ENCODE measurements around the gene HSP90AB1. TPM values are rescaled to one million over a fixed set of nuclear protein-coding genes. Genes with fewer than 3 reads are reported as not detected.

HSP90AB1 gene
- total RNA-seq, 1 experiment from 2014 or later = 1,280 TPM

DNA sequence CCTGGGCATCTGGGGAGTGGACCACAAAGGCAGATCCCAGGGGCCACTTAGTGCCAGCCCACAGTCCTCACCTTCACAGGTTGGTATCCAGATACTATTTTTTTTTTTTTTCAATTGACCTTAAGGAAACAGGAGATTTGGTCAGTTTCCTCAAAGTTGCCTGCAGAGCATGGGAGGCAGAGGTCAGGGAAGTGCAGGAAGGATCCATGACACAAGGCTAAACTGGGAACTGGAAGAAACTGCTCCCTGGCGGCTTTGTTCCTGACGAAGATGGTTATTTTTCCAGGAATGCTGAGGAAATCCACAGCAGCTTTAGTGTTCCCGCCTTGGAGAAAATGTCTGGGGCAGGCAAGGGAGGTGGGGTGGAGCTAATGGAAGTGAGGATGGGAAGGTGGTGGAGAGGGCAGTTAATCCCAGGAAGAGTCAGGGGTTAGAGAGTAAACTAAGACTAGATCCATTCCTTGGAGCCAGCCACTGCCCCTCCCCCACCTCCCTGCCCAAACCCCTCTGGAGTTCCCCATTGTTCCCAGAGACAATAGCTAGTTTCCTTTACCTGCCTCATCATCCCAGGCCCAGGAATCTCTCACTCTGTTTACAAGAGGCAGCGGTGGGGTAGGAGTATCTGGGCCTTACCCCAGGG lies 44.4 kb upstream of the HSP90AB1 start:
- Histone ChIP-seq H3K9me3 (ENCODE audit: low read length) (no peaks in the 10 kb centered on the region), H3K27ac (ENCODE audit: low read length) (no peak overlapping the region), H3K4me2 (ENCODE audit: low read length) (no peak overlapping the region), H3K9me2 (replicated peaks; ENCODE audit: low read length) (no peaks in the 10 kb centered on the region), H3K4me1 (ENCODE audit: insufficient read depth, low read length) (peaks cover 15% of the 10 kb centered on the region), H3K9ac (ENCODE audit: low read length) (no peak overlapping the region), H3F3A (ENCODE audit: low read length, unreplicated experiment) (no peaks in the 10 kb centered on the region), H3K4me3 (ENCODE audit: low read length) (no peak overlapping the region), H3K36me3 (ENCODE audit: low read depth, low read length) (no peaks in the 10 kb centered on the region), H4K20me1 (ENCODE audit: low read length) (no peaks in the 10 kb centered on the region), H2AFZ (ENCODE audit: low read length) (no peak overlapping the region), H3K79me2 (ENCODE audit: low read length) (no peaks in the 10 kb centered on the region), H3K27me3 (ENCODE audit: low read length) (no peaks in the 10 kb centered on the region)
- ATAC-seq = no peak
- no TSS peak for BruUV-seq (replicated peaks)
- no peak for TF ChIP-seq EZH2phosphoT487 (IDR thresholded peaks at IDR 0.05; ENCODE audit: borderline replicate concordance, low read length)
- TF ChIP-seq, protein P1, sequence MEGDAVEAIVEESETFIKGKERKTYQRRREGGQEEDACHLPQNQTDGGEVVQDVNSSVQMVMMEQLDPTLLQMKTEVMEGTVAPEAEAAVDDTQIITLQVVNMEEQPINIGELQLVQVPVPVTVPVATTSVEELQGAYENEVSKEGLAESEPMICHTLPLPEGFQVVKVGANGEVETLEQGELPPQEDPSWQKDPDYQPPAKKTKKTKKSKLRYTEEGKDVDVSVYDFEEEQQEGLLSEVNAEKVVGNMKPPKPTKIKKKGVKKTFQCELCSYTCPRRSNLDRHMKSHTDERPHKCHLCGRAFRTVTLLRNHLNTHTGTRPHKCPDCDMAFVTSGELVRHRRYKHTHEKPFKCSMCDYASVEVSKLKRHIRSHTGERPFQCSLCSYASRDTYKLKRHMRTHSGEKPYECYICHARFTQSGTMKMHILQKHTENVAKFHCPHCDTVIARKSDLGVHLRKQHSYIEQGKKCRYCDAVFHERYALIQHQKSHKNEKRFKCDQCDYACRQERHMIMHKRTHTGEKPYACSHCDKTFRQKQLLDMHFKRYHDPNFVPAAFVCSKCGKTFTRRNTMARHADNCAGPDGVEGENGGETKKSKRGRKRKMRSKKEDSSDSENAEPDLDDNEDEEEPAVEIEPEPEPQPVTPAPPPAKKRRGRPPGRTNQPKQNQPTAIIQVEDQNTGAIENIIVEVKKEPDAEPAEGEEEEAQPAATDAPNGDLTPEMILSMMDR (conservative IDR thresholded peaks at IDR 0.05; ENCODE audit: low read depth, low read length) = no peak
- TF ChIP-seq EZH2 (IDR thresholded peaks at IDR 0.05; ENCODE audit: low read length, unreplicated experiment) = no peak
- ChIA-PET POLR2A (ENCODE audit: unreplicated experiment) (no interaction called here), CTCF (no interaction called here)
- intact Hi-C loops (cut with micrococcal nuclease) = no loop called here
- DNase-seq = no peak

DNA sequence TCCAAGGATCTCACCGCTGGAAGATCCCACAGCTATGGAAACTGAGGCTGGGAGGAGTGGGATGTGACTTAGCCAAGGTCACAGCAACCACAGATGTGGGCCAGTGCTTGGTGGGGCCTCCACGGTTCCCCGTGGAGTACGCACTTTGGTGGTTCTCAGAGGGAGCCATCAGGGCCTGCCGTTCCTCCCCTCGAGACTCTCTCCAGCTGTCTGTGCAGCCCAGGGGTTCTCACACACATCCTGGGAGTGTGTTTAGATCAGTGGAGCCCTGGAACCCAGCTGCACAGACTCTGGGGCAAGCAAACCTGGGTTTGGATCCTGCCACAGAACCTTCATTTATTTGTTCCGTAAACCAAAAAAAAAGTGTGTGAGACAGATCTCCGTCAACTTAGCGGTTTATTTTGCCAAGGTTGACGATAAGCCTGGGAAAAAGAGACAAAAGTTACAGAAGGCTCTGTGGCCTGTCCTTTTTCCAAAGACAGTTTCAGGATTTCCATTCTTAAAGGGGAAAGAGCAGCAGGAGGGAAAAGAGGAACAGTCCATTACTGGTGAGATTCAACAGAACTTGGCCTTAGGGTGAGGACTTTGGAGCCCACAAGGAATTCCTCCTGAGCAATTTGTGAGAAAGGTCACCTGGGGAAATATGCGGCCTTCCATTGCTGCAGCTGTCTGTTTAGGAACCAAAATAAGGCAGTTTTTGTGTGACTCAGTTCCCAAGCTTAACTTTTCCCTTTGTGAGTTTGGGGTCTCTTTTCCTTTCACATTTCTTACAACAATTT lies 43.7 kb upstream of the HSP90AB1 start:
- Histone ChIP-seq H3K9me2 (replicated peaks; ENCODE audit: low read length) (no peaks in the 10 kb centered on the region), H3K4me2 (ENCODE audit: low read length) (no peak overlapping the region), H3K9me3 (ENCODE audit: low read length) (no peaks in the 10 kb centered on the region), H3K27ac (ENCODE audit: low read length) (no peak overlapping the region), H4K20me1 (ENCODE audit: low read length) (no peaks in the 10 kb centered on the region), H3K36me3 (ENCODE audit: low read depth, low read length) (no peaks in the 10 kb centered on the region), H3K79me2 (ENCODE audit: low read length) (no peaks in the 10 kb centered on the region), H3F3A (ENCODE audit: low read length, unreplicated experiment) (no peaks in the 10 kb centered on the region), H2AFZ (ENCODE audit: low read length) (peak overlapping the region; percentile 43; the same call in 1 of the 2 replicates), H3K4me3 (ENCODE audit: low read length) (no peak overlapping the region), H3K27me3 (ENCODE audit: low read length) (no peaks in the 10 kb centered on the region), H3K9ac (ENCODE audit: low read length) (no peak overlapping the region), H3K4me1 (ENCODE audit: insufficient read depth, low read length) (peaks cover 15% of the 10 kb centered on the region)
- ChIA-PET CTCF (interaction anchor here (0.7 kb wide), 1 partner anchor 31 kb away, joined by 3 read pairs; no protein-coding TSS in a partner anchor), POLR2A (ENCODE audit: unreplicated experiment) (no interaction called here)
- intact Hi-C loops (cut with micrococcal nuclease) = no loop called here
- no peak for TF ChIP-seq EZH2phosphoT487 (IDR thresholded peaks at IDR 0.05; ENCODE audit: borderline replicate concordance, low read length)
- TF ChIP-seq, protein P1 (conservative IDR thresholded peaks at IDR 0.05; ENCODE audit: low read depth, low read length) = no peak
- TF ChIP-seq EZH2 (IDR thresholded peaks at IDR 0.05; ENCODE audit: low read length, unreplicated experiment) = no peak
- BruUV-seq (replicated peaks) = no TSS peak
- DNase-seq (peak; percentile 45), ATAC-seq (no peak)

DNA sequence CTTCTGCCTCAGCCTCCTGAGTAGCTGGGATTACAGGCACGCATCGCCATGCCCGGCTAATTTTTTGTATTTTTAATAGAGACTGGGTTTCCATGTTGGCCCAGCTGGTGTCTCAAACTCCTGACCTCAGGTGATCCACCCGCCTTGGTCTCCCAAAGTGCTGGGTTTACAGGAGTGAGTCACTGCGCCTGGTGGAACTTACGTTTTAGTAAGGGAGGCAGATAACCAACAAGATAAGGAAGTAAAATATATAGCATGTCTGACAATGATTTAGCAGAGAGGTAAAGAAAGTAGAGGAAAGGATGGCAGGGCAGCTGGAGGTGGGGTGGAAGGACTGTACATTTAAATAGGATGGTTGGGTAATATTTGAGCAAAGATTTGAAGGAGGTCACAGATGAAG lies 42.9 kb upstream of the HSP90AB1 start:
- Histone ChIP-seq H4K20me1 (ENCODE audit: low read length) (no peaks in the 10 kb centered on the region), H3K9ac (ENCODE audit: low read length) (no peak overlapping the region), H3K9me2 (replicated peaks; ENCODE audit: low read length) (no peaks in the 10 kb centered on the region), H3K36me3 (ENCODE audit: low read depth, low read length) (no peaks in the 10 kb centered on the region), H3K4me2 (ENCODE audit: low read length) (no peak overlapping the region), H3K4me3 (ENCODE audit: low read length) (no peak overlapping the region), H3K4me1 (ENCODE audit: insufficient read depth, low read length) (peaks cover 15% of the 10 kb centered on the region), H3K9me3 (ENCODE audit: low read length) (no peaks in the 10 kb centered on the region), H3K27ac (ENCODE audit: low read length) (no peak overlapping the region), H3K27me3 (ENCODE audit: low read length) (no peaks in the 10 kb centered on the region), H3K79me2 (ENCODE audit: low read length) (no peaks in the 10 kb centered on the region), H3F3A (ENCODE audit: low read length, unreplicated experiment) (no peaks in the 10 kb centered on the region), H2AFZ (ENCODE audit: low read length) (no peak overlapping the region)
- no TSS peak for BruUV-seq (replicated peaks)
- no peak for ATAC-seq
- intact Hi-C loops (cut with micrococcal nuclease) = no loop called here
- POLR2A ChIA-PET (ENCODE audit: unreplicated experiment) = no interaction called here
- peak; percentile 55 for DNase-seq
- TF ChIP-seq, protein P1 (conservative IDR thresholded peaks at IDR 0.05; ENCODE audit: low read depth, low read length) = no peak
- TF ChIP-seq EZH2phosphoT487 (IDR thresholded peaks at IDR 0.05; ENCODE audit: borderline replicate concordance, low read length) (no peak), EZH2 (IDR thresholded peaks at IDR 0.05; ENCODE audit: low read length, unreplicated experiment) (no peak)
- CTCF ChIA-PET = no interaction called here

Measured in PC-3 (cell line).